HepG2 (cell line): ENCODE data around the gene BACH2. TPM values are rescaled to one million over a fixed set of nuclear protein-coding genes. Genes with fewer than 3 reads are reported as not detected.

Experiments used
- ATM ChIP-seq: fragments of 450-650 bp; IDR thresholded peaks from 2 replicates; pipeline ENCODE4 v1.7.1; 2017; ENCODE audit warnings: mild to moderate bottlenecking, borderline replicate concordance
- CC2D1A ChIP-seq: sonication (generic); formaldehyde crosslinking; IDR thresholded peaks from 2 replicates; pipeline ENCODE4 v1.8.1; 2023; ENCODE audit warnings: mild to moderate bottlenecking, missing genetic modification reagents
- E2F1 ChIP-seq: sonication (generic); formaldehyde crosslinking; IDR thresholded peaks from 2 replicates; pipeline ENCODE4 v1.5.0; 2020; ENCODE audit warnings: missing genetic modification reagents
- HIC2 ChIP-seq: sonication (generic); formaldehyde crosslinking; IDR thresholded peaks from 2 replicates; pipeline ENCODE4 v1.9.0; 2022; ENCODE audit warnings: low read depth, missing genetic modification reagents
- KLF16 ChIP-seq, 2 experiments: sonication (generic) in 1 of 2; formaldehyde crosslinking in 1 of 2; IDR thresholded peaks; 2 replicates each; pipeline versions ENCODE4 v1.6.1 to v1.8.0; 2016 to 2023; ENCODE audit warnings: missing genetic modification reagents in 2 of 2, missing compliant biosample characterization in 1 of 2
- PRDM15 ChIP-seq: sonication (generic); formaldehyde crosslinking; IDR thresholded peaks from 2 replicates; pipeline ENCODE4 v1.4.0; 2020; ENCODE audit warnings: missing genetic modification reagents
- RBAK ChIP-seq: sonication (generic); formaldehyde crosslinking; IDR thresholded peaks from 2 replicates; pipeline ENCODE4 v1.5.1; 2020; ENCODE audit warnings: mild to moderate bottlenecking, missing genetic modification reagents
- REST ChIP-seq, 2 experiments: IDR thresholded peaks; 2 replicates each; pipeline ENCODE4 v1.6.1; 2011 to 2012; ENCODE audit warnings: low read length in 2 of 2, borderline replicate concordance in 1 of 2, low read depth in 1 of 2, mild to moderate bottlenecking in 1 of 2, moderate library complexity in 1 of 2
- SP4 ChIP-seq: sonication (generic); formaldehyde crosslinking; IDR thresholded peaks from 2 replicates; pipeline ENCODE4 v1.8.1; 2023; ENCODE audit warnings: mild to moderate bottlenecking, missing genetic modification reagents
- STAG1 ChIP-seq: sonication (generic); formaldehyde crosslinking; IDR thresholded peaks from 2 replicates; pipeline ENCODE4 v1.4.0; 2020; ENCODE audit warnings: missing genetic modification reagents
- TCF12 ChIP-seq, 2 experiments: fragments of 450-650 bp in 1 of 2; sonication (generic) in 1 of 2; formaldehyde crosslinking in 1 of 2; IDR thresholded peaks; 2 replicates each; pipeline versions ENCODE4 v1.6.1 to v1.8.0; 2017 to 2022; ENCODE audit warnings: antibody characterized with exemption in 1 of 2, mild to moderate bottlenecking in 1 of 2, missing genetic modification reagents in 1 of 2, moderate library complexity in 1 of 2
- ZNF512B ChIP-seq: sonication (generic); formaldehyde crosslinking; IDR thresholded peaks from 2 replicates; pipeline ENCODE4 v1.5.1; 2020; ENCODE audit warnings: missing genetic modification reagents, mild to moderate bottlenecking, borderline replicate concordance
- ZNF776 ChIP-seq: sonication (generic); formaldehyde crosslinking; IDR thresholded peaks from 2 replicates; pipeline ENCODE4 v1.4.0; 2020; ENCODE audit warnings: mild to moderate bottlenecking, missing genetic modification reagents
- ZNF792 ChIP-seq: IDR thresholded peaks from 2 replicates; pipeline ENCODE4 v1.6.1; 2016
- ZZZ3 ChIP-seq: sonication (generic); formaldehyde crosslinking; IDR thresholded peaks from 2 replicates; pipeline ENCODE4 v1.4.0; 2020; ENCODE audit warnings: missing genetic modification reagents, mild to moderate bottlenecking, borderline replicate concordance
- polyA plus RNA-seq, 8 experiments: library from polyadenylated mRNA; depleted of rRNA in 3 of 8; stranded (reverse) in 7 of 8; unstranded in 1 of 8; fragments of >200 nt; fragmentation: Illumina TruSeq in 4 of 8; extraction: Trizol in 4 of 8; gene quantifications; 2 replicates each; pipeline versions ENCODE4 v1.2.1 to v1.2.3, GENCODE V29; 2011 to 2016; ENCODE audit warnings: low read depth in 4 of 8, missing spikeins in 1 of 8, mixed read lengths in 1 of 8; ENCODE audit not compliant: insufficient read depth in 1 of 8
- total RNA-seq, 5 experiments: library from RNA; depleted of rRNA; stranded (reverse); fragments of >200 nt; fragmentation: Illumina TruSeq; extraction: Trizol; gene quantifications; 2 replicates each; pipeline ENCODE4 v1.2.3, GENCODE V29; 2016; ENCODE audit warnings: low read depth in 1 of 5

BACH2 gene
- total and polyA plus RNA-seq, 2 of the 13 experiments (the other 11 are each of a cell fraction or from before 2014, with no cell fraction given) = 0.01 TPM; not detected in 1

- TF ChIP-seq HIC2 (CRISPR knock-in tag) = no peak
- TF ChIP-seq ATM = no peak
- no peak for TF ChIP-seq ZNF512B (CRISPR knock-in tag)
- no peak for TF ChIP-seq E2F1 (CRISPR knock-in tag)
- no peak for TF ChIP-seq SP4
- peak; percentile 59; the same call in 1 of the 2 replicates for TF ChIP-seq ZNF792 (CRISPR knock-in tag)
- no peak for TF ChIP-seq PRDM15
- no peak for TF ChIP-seq ZNF776
- TF ChIP-seq ZZZ3 (CRISPR knock-in tag) = no peak
- TF ChIP-seq RBAK (CRISPR knock-in tag) = no peak
- no peak for TF ChIP-seq STAG1 (CRISPR knock-in tag)
- TF ChIP-seq KLF16 (CRISPR knock-in tag; IDR thresholded peaks at IDR 0.05) = peak in 1 of 2 experiments; percentile 92; a peak in 2 of 4 replicates
- TF ChIP-seq CC2D1A (CRISPR knock-in tag) = no peak
- TF ChIP-seq REST (IDR thresholded peaks at IDR 0.05; ENCODE audit: borderline replicate concordance in 1 of 2, low read depth in 1 of 2, low read length in 2 of 2) = peak; percentile 97 to 100
- no peak for TF ChIP-seq TCF12 (IDR thresholded peaks at IDR 0.05)
- no peak for TF ChIP-seq TCF12 (CRISPR knock-in tag; IDR thresholded peaks at IDR 0.05)
These were observed 401.3 kb downstream of the BACH2 start (continued) for GRCh38 chr6:89895276-89895874.
